GM19324 (cell line): Measurements from ENCODE around the gene CAMLG.
"Not testable (repeated sequence)": the region's sequence is repeated elsewhere in the genome, so short reads cannot be mapped to it uniquely, and the experiment has no call there.

Experiments used
- ATAC-seq: cut with Tn5 transposase; IDR thresholded peaks from one replicate; pipeline ENCODE4 v1.9.1; 2021; ENCODE audit warnings: mild to moderate bottlenecking, moderate library complexity; ENCODE audit not compliant: unreplicated experiment, low FRiP score

Gene CAMLG

GRCh38 chr5:134738133-134738962 is at the start of gene CAMLG:
CAMLG (plus strand) TSS chr5:134738548; CDS start chr5:134738621, 73 bp downstream.
- ATAC-seq = peak; percentile 97

GRCh38 chr5:134690144-134690543 is 48.2 kb upstream of the CAMLG start:
- ATAC-seq = not testable (repeated sequence)

GRCh38 chr5:134692722-134693121 is 45.6 kb upstream of the CAMLG start:
- no peak for ATAC-seq

GRCh38 chr5:134708301-134708700 is 30.0 kb upstream of the CAMLG start:
- ATAC-seq = no peak

- ATAC-seq = no peak
These were observed 24.2 kb upstream of the CAMLG start for GRCh38 chr5:134714120-134714519.

- no peak for ATAC-seq
These were observed 23.8 kb upstream of the CAMLG start for GRCh38 chr5:134714541-134714940.

GRCh38 chr5:134715466-134715865 is 22.9 kb upstream of the CAMLG start:
- not testable (repeated sequence) for ATAC-seq

- ATAC-seq = no peak
These were observed 13.5 kb upstream of the CAMLG start for GRCh38 chr5:134724872-134725271.

GRCh38 chr5:134732819-134733218 is 5.5 kb upstream of the CAMLG start:
- ATAC-seq = no peak

GRCh38 chr5:134735243-134735642 is 3.1 kb upstream of the CAMLG start:
- no peak for ATAC-seq

GRCh38 chr5:134736173-134736812 is 2.1 kb upstream of the CAMLG start:
- ATAC-seq = no peak

- ATAC-seq = no peak
These were observed 764 bp downstream of the CAMLG start for GRCh38 chr5:134738963-134739661.

GRCh38 chr5:134741052-134741451 is 2.7 kb downstream of the CAMLG start:
- ATAC-seq = no peak

- ATAC-seq = no peak
These were observed 3.8 kb downstream of the CAMLG start for GRCh38 chr5:134742134-134742533.

- ATAC-seq = no peak
These were observed 11.1 kb downstream of the CAMLG start for GRCh38 chr5:134749415-134749814.

- peak; percentile 17 for ATAC-seq
These were observed 19.8 kb downstream of the CAMLG start for GRCh38 chr5:134758176-134758503.

GRCh38 chr5:134758504-134759341 is 20.4 kb downstream of the CAMLG start, which contains the start of gene DDX46:
DDX46 (plus strand) TSS chr5:134758779; CDS start chr5:134758939, 160 bp downstream.
- peak; percentile 95 for ATAC-seq

- ATAC-seq = not testable (repeated sequence)
These were observed 29.4 kb downstream of the CAMLG start for GRCh38 chr5:134767528-134768291.

GRCh38 chr5:134769206-134769605 is 30.9 kb downstream of the CAMLG start:
- ATAC-seq = no peak
